Muscle of leg (tissue), 11 donors: ENCODE results near the gene BANP. TPM values are rescaled to one million over a fixed set of nuclear protein-coding genes. Genes with fewer than 3 reads are reported as not detected.
"Not testable (repeated sequence)": the region's sequence is repeated elsewhere in the genome, so short reads cannot be mapped to it uniquely, and the experiment has no call there.

Experiments
- DNase-seq: peaks from one replicate; pipeline ENCODE4 v3.0.0; 2013
- H3K27ac ChIP-seq: one replicate; pipeline ENCODE4 v1.5.1; 2013; ENCODE audit warnings: mild to moderate bottlenecking, low read length, control low read depth
- H3K27me3 ChIP-seq: one replicate; pipeline ENCODE4 v1.6.1; 2013; ENCODE audit warnings: low read length; ENCODE audit not compliant: control insufficient read depth, insufficient read depth
- H3K36me3 ChIP-seq: one replicate; pipeline ENCODE4 v1.6.1; 2013; ENCODE audit warnings: low read length; ENCODE audit not compliant: control insufficient read depth, insufficient read depth
- H3K4me1 ChIP-seq: one replicate; pipeline ENCODE4 v1.6.1; 2013; ENCODE audit warnings: low read length; ENCODE audit not compliant: control insufficient read depth, insufficient read depth
- H3K4me3 ChIP-seq: one replicate; pipeline ENCODE4 v1.5.1; 2013; ENCODE audit warnings: low read length, control low read depth
- H3K9me3 ChIP-seq: replicated peaks from 2 replicates; pipeline ENCODE4 v1.6.1; 2013; ENCODE audit warnings: low read depth, low read length; ENCODE audit not compliant: control insufficient read depth
- WGBS: methylation state at CpG from one replicate; pipeline ENCODE4 v1.1.5; 2013; ENCODE audit warnings: missing lambda C conversion rate; ENCODE audit not compliant: insufficient coverage; 5-methylcytosine and 5-hydroxymethylcytosine counted together
- polyA plus RNA-seq, 8 donors: library from polyadenylated mRNA; unstranded; fragments of 120-200 nt; gene quantifications; one replicate each; pipeline versions ENCODE4 v1.2.1 to v1.2.3, GENCODE V29; 2013; ENCODE audit warnings: inconsistent platforms in 1 of 8, low replicate concordance in 1 of 8; ENCODE audit not compliant: insufficient read length in 8 of 8, insufficient read depth in 1 of 8
- total RNA-seq: library from RNA; stranded (reverse); fragments of 120-200 nt; gene quantifications from one replicate; pipeline ENCODE4 v1.2.4, GENCODE V29; 2013

Gene BANP
- total and polyA plus RNA-seq, 9 donors, result 11.2 to 18.9 (median 15.1) TPM

- peaks cover 17% of the 10 kb centered on the region for H3K36me3 ChIP-seq
- WGBS, result 94% methylated on average over 48 of the region's 51 CpGs
- no peak overlapping the region for H3K27ac ChIP-seq
- no peak for DNase-seq
- H3K9me3 ChIP-seq, result no peaks in the 10 kb centered on the region
- H3K4me3 ChIP-seq, result no peak overlapping the region
- peaks cover 3% of the 10 kb centered on the region for H3K4me1 ChIP-seq
- H3K27me3 ChIP-seq, result no peaks in the 10 kb centered on the region
Observed at GRCh38 chr16:88026964-88027938, 76.0 kb downstream of the BANP start.

DNA sequence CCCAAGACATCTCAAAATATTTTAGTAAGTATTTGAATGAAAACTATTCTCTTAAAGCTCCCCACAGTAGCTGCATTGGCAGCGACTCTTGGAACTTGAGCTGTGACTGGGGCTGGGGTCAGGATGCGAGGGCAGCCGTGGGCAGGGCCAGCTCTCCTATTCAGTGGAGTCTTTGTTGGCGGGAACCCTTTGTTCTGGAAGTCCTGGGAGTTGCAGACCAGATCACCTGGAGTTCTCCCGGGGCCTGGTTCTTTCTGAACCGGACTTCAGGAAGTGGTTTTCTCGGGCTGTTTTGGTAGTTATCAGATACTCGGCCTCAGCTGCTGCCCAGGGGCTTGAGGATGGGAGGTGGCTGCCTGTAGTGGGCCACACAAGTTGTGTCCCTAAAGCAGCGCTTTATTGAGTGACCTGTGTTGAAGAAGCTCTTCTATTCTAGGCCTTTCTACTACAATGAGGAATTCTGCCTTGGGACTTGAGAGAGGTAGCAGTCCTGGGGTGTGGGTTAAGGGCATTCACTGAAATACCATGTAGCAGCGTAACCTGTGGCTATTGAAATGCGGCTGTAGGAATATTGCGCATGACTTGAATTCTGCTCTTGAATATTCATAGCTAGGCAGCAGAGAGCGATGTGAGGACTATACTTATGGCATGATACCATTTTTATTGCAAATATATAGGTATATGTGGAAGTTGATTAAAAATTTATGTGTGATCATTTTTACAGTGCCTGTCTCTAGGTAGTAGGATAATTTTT is 77.1 kb downstream of the BANP start:
- H3K4me3 ChIP-seq, H3K27me3 ChIP-seq, H3K27ac ChIP-seq, DNase-seq, H3K4me1 ChIP-seq, H3K9me3 ChIP-seq: not testable (repeated sequence)
- H3K36me3 ChIP-seq, result peaks cover 10% of the 10 kb centered on the region
- 87% methylated on average over 5 of the region's 13 CpGs for WGBS

DNA sequence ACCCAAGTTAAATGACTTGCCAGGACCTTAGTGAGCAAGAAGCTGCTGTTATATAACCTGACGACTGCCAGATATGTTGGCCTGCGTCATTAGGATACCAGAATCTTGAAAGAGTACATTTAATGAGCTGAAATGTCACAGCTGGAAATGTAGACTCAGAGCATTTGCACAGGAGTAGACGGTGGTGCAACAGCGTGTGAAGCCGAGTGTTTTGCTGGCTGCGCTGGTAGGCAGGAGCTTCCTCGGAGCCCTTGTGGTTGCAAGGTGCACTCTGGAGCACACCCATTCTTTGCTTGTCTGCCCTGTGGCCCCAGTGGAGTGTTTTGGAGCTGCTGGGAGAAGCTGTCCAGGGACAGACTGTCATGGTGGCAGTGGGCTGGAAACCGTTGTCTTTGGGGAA is 79.3 kb downstream of the BANP start:
- Histone ChIP-seq H3K27ac (no peak overlapping the region), H3K27me3 (no peaks in the 10 kb centered on the region), H3K36me3 (peaks cover 23% of the 10 kb centered on the region), H3K4me3 (no peak overlapping the region), H3K4me1 (no peaks in the 10 kb centered on the region), H3K9me3 (no peaks in the 10 kb centered on the region)
- peak; percentile 49 for DNase-seq
- WGBS, result 81% methylated on average over 8 of the region's 8 CpGs

- H3K27me3 ChIP-seq, DNase-seq, H3K4me3 ChIP-seq, H3K4me1 ChIP-seq, H3K27ac ChIP-seq, H3K9me3 ChIP-seq: not testable (repeated sequence)
- WGBS, result 88% methylated on average over 5 of the region's 9 CpGs
- peaks cover 28% of the 10 kb centered on the region for H3K36me3 ChIP-seq
Observed at GRCh38 chr16:88030961-88031360, 79.7 kb downstream of the BANP start.

GRCh38 chr16:88033003-88033740 is 81.9 kb downstream of the BANP start:
- H3K27ac ChIP-seq, DNase-seq: not testable (repeated sequence)
- 93% methylated on average over 18 of the region's 30 CpGs for WGBS

DNA sequence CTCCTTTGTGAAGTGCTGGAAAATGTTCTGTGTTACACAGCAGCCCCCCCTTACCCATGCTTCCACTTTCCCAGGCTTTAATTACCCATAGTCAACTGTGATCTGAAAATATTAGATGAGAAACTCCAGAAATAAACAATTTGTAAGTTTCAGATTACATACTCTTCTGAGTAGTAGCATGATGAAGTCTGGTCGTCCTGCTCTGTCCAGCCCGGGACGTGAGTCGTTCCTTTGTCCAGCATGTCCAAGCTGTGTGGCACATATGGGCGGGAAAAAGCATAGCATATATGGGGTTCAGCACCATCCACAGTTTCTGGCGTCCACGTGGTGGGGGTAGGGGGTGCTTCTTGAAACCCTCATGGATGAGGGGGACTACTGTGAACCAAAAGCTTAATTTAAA is 83.5 kb downstream of the BANP start:
- Histone ChIP-seq H3K4me1 (peaks cover 7% of the 10 kb centered on the region), H3K36me3 (peaks cover 31% of the 10 kb centered on the region), H3K4me3 (no peak overlapping the region), H3K27ac (no peak overlapping the region), H3K9me3 (no peaks in the 10 kb centered on the region), H3K27me3 (no peaks in the 10 kb centered on the region)
- no peak for DNase-seq
- 79% methylated on average over 5 of the region's 7 CpGs for whole genome bisulfite sequencing

More at GRCh38 chr16:88033003-88033740, 81.9 kb downstream of the BANP start:
- not testable (repeated sequence) for H3K4me3 ChIP-seq, H3K27me3 ChIP-seq, H3K9me3 ChIP-seq, H3K4me1 ChIP-seq
- peaks cover 31% of the 10 kb centered on the region for H3K36me3 ChIP-seq

GRCh38 chr16:88035292-88035691 is 84.1 kb downstream of the BANP start:
- 92% methylated on average over 13 of the region's 14 CpGs for WGBS
- peaks cover 7% of the 10 kb centered on the region for H3K4me1 ChIP-seq
- peaks cover 31% of the 10 kb centered on the region for H3K36me3 ChIP-seq
- no peak overlapping the region for H3K27ac ChIP-seq
- H3K27me3 ChIP-seq, result no peaks in the 10 kb centered on the region
- no peak overlapping the region for H3K4me3 ChIP-seq
- H3K9me3 ChIP-seq, result no peaks in the 10 kb centered on the region
- DNase-seq, result no peak

DNA sequence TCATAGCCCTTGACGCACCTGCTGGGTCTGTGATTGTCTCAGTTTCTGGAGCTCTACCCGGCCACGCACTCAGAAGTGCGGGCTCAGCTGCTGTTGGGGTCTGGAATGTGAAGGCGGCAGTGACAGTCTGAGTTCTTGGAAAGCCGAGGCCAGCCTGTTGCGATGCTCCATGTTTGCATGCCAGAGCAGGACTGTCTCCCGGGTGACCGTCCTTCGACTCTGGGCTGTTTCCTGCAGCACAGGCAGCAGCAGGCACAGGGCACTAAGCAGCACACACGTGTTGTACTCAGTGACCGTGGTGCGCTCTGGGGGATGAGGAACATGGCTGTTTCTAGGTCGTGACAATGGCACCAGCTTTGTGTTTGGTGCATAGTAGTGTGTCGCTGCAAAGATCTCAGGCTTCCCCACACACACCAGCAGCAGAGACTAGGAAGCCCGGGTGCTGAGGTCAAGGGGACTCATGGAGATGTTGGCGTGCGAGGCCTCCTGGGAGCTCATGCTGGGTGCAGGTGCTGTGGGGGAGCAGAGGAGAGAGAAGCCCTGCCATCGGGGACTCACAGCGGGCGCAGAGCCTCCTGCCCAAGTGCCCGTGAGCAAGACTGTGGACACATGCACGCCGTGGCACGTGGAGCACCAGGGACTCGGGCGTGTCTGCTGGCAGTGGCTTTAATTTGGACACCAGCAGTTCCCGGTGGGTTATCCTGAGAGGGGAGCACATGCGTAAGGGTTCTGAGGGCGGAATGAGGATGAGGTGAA is 84.8 kb downstream of the BANP start:
- H3K4me3 ChIP-seq, H3K9me3 ChIP-seq, H3K27ac ChIP-seq, DNase-seq, H3K4me1 ChIP-seq, H3K27me3 ChIP-seq: not testable (repeated sequence)
- 90% methylated on average over 25 of the region's 30 CpGs for WGBS
- peaks cover 31% of the 10 kb centered on the region for H3K36me3 ChIP-seq

DNA sequence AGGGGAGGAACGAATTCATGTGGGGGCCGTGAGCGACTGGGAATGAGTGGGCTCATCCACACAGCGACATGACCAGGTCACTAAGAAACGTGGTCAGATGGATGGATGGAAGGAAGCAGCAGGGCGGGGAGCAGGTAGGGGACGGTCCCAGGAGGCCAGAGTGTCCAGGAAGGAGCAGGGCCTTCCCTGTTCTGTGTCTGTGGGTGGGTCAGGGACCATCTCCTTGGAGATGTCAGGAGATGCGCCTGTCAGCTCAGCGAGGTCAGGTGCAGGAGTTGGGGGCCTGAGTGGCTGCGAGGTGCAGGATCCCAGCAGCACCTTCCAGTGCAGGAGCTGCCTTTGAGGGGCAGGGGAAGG is 85.4 kb downstream of the BANP start:
- H3K36me3 ChIP-seq, result peaks cover 31% of the 10 kb centered on the region
- H3K9me3 ChIP-seq, H3K4me1 ChIP-seq, H3K27ac ChIP-seq, H3K4me3 ChIP-seq, DNase-seq, H3K27me3 ChIP-seq: not testable (repeated sequence)
- WGBS, result 72% methylated on average over 7 of the region's 10 CpGs
